HG02678 (cell line): Measurements from ENCODE around the gene RPP25.
A peak's percentile ranks its signal among the peaks of the same experiment; 100 is the strongest.

Experiments used
- ATAC-seq: cut with Tn5 transposase; IDR thresholded peaks from one replicate; pipeline ENCODE4 v1.9.1; 2021; ENCODE audit warnings: mild to moderate bottlenecking, moderate library complexity; ENCODE audit not compliant: unreplicated experiment

Gene RPP25, protein sequence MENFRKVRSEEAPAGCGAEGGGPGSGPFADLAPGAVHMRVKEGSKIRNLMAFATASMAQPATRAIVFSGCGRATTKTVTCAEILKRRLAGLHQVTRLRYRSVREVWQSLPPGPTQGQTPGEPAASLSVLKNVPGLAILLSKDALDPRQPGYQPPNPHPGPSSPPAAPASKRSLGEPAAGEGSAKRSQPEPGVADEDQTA

DNA sequence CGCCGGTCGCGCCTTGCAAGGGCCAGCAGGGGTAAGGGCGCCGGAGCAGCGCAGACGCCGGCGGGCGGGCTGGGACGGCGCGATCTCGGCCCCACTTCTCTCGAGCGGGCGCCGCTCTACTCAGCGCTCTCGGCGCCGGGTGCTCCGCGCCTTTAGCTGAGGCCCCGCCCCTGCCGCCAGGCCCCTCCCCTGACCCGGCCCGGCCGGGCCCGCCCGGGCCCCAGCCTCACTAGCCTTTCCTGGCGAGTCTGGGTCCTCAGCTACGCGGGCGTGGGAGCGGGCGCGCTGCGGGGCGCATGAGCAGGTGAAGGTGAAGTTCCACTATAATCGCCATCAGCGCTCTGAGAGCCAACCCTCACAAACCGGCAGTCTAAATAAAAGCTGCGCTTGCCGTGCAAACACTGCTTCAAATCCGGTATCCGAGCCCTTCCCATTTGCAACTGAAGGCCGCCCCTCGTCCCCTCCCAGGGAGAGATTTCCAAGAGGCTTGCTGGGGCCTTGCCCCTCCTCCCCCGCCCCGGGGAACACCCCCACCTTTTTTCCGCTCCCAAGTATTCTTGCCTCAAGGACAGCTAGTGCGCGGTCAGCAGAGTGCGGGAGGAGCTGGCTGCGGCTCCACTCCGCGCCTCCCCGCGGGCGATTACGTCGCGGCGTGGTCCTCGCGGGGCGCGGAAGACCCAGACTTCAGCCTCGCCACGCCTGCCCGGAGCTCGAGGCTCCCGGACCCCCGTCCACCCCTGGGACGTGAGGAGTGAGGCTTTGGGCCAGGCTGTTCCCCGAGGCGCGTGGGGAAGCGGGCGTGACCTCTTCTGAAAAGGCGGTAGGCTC is at the start of gene RPP25:
TSS of gene RPP25 (minus strand) at position 125 of the 828 bp plus-strand sequence. CDS start 189 bp downstream, outside the sequence.
- peak; percentile 85 for ATAC-seq

DNA sequence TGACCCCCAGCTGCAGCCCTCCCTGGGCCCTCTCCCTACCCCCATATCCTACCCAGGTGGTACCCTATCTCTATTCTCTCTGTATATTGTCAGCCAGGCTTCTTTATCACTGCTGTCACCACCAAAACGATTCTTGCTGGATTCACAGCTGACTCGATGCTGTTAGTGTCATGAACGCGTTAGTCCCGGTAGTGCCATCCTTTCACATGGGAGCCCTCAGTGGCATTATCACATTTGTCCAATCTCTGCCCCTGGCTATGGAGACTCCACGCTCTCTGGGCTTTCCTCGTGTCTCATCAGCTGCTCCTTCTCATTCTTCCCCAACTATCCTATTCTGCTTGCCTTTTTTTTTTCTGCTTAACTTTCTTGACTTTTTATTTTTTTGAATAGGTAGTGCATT is 45.8 kb upstream of the RPP25 start:
- no peak for ATAC-seq

GRCh38 chr15:75001310-75001709 is 44.7 kb upstream of the RPP25 start:
- ATAC-seq: no peak

DNA sequence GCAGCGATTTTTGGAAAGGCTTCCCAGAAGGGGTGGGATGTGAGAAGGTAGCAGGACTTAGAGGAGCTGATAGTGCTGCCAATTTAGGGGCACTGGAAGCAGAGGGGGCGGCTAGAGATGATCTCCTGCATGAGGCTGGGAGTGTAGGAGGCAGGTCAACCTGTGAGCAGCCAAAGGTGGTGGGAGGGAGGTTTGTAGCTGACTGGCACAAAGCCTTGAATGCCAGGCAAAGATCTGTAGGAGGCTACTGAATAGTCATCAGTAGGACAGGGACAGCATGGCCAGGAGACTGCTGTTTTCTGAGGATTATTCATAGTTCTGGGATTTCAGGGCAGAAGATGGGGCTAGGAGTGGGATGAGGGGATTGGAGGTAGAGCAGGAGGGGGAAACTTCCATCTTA is 41.0 kb upstream of the RPP25 start:
- ATAC-seq: no peak

- ATAC-seq: no peak
These were observed 40.6 kb upstream of the RPP25 start for GRCh38 chr15:74997141-74997540.

DNA sequence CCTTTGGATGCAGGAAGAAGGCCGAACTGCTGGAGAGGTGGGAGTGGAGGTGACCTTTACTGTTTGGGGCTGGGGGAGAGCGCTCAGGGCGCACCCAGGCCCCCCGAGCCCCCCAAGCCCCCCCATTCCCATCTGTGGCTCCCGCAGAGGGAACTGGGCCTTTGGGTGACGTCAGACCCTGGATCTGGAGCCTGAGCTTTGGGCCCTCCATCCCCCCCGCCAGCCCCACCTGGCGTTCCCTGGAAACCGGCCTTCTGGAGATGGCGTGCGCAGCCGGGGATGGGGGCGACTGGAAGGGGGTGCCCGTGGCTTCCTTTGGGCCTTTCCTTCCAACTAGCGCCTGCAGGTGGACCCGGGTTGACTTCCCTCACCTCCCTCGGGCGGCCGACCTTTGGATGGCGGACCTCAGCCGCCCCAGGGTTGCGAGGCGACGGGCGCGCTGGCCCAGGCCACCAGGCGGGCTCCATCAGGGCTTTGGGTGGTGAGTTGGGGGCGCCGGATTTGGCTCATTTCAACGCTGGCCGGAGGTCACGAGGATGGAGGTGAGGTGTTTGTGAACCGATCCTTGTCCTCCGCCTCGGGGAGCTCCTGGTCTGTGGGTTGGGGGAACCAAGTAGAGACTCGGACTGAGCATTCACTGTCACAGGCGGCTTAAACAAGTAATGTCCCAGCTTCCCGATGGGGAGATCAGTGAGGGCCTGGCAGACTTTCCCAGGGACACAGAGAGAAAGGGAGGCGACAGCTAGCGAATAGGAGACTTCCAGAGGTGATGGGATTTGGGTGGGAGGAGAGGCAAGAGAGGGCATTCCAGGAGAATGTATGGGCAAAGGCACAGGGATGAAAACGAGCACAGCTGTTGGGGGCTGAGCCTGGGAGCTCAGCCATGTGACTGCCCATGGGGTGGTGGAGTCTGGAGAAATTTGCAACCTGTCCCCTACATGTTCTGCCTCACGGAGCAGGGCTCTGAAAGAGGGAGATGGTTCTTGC is 39.5 kb upstream of the RPP25 start:
- no peak for ATAC-seq

DNA sequence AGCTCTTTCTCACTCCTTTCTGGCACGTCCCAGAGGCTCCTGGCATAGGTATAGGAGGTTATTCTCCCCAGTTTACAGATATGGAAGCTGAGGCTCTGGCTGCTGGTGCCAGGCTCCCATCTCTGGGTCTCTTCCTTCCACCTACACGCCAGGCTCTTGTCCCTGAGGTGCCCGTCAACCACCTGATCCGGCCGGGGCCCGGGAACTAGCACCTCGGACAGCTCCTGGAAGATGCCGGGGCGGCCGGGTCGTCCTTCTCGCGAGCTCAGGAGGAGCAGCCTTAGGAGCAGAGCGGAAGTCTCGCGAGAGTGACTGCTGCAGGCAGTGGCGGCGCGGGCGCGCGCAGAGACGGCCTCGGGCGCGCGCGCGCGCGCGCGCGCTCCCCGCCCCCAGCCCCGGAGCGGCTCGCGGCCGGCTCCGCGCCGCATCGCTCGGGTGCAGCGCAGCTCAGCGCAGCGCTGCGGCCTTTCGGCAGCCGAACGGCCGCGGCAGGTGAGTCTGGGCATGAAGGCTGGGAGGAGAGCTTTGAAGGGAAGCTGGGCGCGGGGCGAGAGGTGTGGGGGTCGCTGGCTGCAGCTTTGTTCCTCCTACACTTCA is 38.7 kb upstream of the RPP25 start, which contains the start of gene SCAMP5:
TSS of gene SCAMP5 (plus strand) at position 382 of the 597 bp plus-strand sequence. CDS start 16,277 bp downstream, outside the sequence.
- peak; percentile 78 for ATAC-seq

DNA sequence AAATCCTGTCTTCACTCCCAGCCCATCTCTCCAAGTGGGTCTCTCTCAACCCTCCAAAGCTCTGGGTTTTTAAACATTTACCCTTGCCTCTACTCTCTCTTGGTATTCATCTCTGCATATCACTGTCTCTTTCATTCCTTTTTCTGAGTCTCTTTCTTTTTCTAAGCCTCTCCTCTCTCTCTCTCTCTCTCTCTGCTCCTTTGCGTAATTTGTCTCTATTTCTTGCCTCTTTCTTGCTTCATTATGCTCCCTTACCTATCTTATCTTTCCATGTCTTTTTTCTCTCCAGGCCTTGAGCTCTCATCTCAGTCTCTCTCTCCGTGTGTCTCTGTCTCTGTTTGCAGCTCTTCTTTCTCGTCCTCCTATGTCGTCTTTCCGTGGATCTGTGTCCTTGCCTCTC is 38.1 kb upstream of the RPP25 start:
- no peak for ATAC-seq

- ATAC-seq: no peak
These were observed 37.7 kb upstream of the RPP25 start for GRCh38 chr15:74994236-74994635.

- ATAC-seq: no peak
These were observed 36.0 kb upstream of the RPP25 start for GRCh38 chr15:74992619-74993018.

- no peak for ATAC-seq
These were observed 33.0 kb upstream of the RPP25 start for GRCh38 chr15:74989527-74989926.

- ATAC-seq: no peak
These were observed 31.6 kb upstream of the RPP25 start for GRCh38 chr15:74988007-74988800.

GRCh38 chr15:74983725-74984231 is 27.2 kb upstream of the RPP25 start:
- ATAC-seq: no peak

- ATAC-seq: no peak
These were observed 25.6 kb upstream of the RPP25 start for GRCh38 chr15:74982183-74982582.

GRCh38 chr15:74978503-74978902 is 21.9 kb upstream of the RPP25 start:
- no peak for ATAC-seq

- no peak for ATAC-seq
These were observed 21.5 kb upstream of the RPP25 start for GRCh38 chr15:74978077-74978476.

DNA sequence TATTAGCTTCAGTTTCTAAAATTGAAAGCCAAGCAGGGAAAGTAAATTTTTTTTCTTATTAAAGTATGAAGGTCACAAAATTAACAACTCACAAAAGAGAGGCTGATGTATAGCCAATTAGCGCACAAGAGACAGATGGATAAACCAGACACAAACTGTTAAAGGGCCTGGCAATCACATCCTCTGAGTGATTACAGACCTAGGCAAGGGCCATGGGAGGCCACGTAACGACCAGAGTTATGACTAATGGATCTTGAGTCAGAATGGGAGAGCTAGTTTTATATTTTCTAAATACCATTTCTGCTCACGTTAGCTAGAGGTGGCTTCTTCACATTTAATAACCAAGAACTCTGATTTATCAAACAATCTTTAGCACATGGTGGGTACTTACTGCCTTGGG is 21.0 kb upstream of the RPP25 start:
- ATAC-seq: no peak

GRCh38 chr15:74976159-74976558 is 19.6 kb upstream of the RPP25 start:
- no peak for ATAC-seq

GRCh38 chr15:74967670-74968069 is 11.1 kb upstream of the RPP25 start:
- no peak for ATAC-seq

DNA sequence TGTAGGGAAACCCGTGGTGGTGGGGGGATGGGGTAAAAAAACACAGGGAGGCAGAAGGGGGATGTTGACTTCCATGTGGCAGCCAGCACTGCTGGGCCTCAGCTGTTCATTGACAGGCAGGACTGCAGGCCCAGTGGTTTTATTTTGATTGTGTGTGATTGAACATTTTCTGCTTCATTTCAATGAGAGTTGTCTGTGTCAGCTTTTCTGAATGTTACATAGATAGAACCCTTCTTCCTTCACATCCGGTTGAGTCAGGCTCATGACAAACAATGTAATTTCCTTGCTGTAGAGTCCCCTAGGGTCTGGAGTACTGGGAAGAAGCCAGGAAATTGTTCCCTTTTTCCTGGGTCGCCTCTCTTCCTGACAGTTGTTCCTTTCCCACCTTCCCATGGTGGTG is 8.2 kb upstream of the RPP25 start:
- no peak for ATAC-seq
